ENCODE data around the gene SLC26A1.

SLC26A1 gene

DNA sequence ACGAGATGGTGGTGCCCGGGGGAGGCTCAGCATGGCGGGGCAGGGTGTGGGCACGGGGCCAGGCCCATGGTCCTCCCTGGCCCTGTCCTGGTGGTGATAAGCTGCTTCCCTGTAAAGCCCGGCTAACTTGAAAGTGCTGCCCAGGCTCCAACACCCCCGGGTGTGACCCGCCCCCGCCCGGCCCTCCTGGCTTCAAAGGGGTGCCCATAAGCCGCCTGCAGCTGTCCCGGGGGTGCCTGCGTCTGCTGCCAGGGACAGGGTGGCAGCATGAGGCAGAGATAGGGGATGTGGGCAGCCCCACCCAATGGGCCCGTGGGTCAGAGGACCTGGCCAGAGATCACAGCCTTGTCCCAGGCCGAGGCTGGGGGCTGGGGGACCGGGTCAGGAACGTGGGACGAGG, 36.3 kb upstream of the SLC26A1 start:
- no peak for DNase-seq (ENCODE audit: low read depth)

DNA sequence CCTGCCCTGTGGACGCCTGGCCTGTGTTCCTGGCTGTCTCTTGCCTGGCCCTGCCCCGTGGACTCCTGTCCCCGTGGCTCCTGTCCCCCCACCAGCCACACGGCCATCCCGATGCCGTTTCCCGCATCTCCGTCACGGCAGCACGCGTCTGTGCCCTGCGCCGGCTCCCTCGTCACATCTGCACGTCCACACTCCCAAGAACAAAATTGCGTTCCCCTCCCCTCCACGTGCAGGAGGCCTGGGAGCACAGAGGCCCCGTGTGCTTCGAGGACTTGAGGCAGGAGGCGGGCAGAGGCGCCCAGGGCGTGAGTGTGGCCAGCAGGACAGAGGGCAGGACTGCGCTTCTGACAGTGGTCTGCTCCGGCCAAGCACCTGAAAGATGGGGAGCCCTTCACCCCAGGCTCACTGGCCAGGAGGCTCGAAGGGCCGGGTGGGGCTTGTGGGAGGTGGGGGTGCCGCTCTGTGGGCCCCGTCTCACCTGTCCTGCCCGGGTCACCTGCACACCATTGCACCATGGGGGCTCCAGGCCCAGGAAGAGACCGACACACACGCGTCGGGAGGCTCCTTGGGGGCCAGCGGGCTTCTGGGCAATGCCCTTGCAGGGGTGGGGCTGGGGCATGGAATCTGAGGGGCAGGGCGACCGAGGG, 35.5 kb upstream of the SLC26A1 start:
- DNase-seq (ENCODE audit: low read depth): no peak

DNA sequence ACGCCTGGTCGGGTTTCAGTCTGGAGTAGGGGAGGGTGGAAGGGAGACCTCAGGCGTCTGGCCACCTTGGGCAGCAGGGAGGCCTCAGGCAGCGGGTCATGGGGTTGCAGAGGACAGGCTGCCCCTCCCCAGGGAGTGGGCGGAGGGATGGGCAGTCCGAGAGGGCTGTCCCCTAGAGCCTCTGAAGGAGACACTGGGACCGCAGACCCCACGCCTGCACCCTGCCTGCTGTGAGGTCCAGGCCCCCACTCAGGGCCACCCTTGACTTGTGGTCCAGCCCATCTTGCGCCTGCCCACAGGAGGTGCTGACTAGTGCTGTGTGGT, 34.7 kb upstream of the SLC26A1 start:
- DNase-seq (ENCODE audit: low read depth): no peak

DNA sequence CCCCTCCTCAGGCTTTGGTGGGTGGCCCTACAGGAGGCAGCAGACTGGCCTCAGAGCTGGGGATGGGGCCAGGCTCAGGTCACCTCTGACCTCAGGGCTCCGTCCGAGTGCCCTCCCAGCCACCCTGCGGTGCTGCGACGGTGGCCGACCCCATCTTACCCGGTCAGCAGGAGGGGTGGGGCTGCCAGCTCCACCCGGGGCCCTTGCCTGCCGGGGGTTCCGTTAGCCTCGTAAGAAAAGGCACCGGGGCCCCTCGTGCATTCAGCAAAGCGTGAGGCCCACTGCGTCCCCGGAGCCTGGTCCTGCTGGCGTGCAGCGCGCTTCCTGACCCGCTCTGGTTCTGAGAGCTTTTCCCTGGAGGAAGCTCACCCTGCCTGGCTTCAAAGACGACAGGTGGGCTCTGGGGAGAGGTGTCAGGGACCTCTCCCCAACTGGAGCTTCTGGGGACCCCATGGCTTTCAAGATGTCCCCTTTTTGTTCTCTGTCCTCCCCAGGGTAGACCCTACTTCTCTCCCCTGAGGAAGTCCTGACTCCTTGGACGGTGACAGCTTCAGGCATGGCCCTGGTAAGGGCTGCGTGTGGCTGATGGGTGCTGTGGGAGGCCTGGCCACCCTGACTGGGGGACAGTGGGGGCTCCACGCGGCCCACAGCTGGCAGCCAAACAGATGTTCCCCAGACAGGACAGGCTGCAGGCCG, 34.2 kb upstream of the SLC26A1 start:
- no peak for DNase-seq (ENCODE audit: low read depth)

DNA sequence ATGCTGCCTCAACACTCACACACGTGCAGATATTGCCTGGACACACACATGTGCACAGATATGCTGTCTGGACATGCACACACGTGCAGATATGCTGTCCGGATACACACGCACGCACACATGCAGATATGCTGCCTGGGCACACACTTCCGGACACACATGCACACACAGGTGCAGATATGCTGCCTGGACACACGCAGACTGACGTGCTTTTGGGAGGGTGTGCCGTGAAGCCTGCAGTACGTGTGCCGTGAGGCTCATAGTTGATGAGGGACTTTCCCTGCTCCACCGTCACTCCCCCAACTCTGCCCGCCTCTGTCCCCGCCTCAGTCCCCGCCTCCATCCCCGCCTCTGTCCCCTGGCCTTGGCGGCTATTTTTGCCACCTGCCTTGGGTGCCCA, 32.9 kb upstream of the SLC26A1 start:
- no peak for DNase-seq (ENCODE audit: low read depth)

DNA sequence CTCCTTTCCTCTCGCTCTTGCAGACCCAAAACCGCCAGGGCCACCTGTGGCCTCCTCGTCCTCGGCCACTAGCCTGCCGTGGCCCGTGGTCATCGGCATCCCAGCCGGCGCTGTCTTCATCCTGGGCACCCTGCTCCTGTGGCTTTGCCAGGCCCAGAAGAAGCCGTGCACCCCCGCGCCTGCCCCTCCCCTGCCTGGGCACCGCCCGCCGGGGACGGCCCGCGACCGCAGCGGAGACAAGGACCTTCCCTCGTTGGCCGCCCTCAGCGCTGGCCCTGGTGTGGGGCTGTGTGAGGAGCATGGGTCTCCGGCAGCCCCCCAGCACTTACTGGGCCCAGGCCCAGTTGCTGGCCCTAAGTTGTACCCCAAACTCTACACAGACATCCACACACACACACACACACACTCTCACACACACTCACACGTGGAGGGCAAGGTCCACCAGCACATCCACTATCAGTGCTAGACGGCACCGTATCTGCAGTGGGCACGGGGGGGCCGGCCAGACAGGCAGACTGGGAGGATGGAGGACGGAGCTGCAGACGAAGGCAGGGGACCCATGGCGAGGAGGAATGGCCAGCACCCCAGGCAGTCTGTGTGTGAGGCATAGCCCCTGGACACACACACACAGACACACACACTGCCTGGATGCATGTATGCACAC, 31.8 kb upstream of the SLC26A1 start:
- no peak for DNase-seq (ENCODE audit: low read depth)

DNA sequence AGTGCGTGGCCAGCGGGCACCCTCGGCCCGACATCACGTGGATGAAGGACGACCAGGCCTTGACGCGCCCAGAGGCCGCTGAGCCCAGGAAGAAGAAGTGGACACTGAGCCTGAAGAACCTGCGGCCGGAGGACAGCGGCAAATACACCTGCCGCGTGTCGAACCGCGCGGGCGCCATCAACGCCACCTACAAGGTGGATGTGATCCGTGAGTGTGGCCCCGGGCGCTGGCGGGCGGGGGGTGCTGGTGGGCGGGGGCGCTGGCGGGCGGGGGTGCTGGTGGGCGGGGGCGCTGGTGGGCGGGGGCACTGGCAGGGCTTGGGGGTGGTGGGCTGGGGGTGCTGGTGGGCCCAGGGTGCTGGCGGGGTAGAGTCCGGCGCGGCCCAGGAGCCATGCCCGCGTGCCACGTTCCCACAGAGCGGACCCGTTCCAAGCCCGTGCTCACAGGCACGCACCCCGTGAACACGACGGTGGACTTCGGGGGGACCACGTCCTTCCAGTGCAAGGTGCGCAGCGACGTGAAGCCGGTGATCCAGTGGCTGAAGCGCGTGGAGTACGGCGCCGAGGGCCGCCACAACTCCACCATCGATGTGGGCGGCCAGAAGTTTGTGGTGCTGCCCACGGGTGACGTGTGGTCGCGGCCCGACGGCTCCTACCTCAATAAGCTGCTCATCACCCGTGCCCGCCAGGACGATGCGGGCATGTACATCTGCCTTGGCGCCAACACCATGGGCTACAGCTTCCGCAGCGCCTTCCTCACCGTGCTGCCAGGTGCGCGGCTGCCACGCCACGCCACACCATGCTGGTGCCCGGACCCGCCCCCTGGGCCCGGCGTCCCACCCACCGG, 30.9 kb upstream of the SLC26A1 start:
- DNase-seq (ENCODE audit: low read depth): no peak

DNA sequence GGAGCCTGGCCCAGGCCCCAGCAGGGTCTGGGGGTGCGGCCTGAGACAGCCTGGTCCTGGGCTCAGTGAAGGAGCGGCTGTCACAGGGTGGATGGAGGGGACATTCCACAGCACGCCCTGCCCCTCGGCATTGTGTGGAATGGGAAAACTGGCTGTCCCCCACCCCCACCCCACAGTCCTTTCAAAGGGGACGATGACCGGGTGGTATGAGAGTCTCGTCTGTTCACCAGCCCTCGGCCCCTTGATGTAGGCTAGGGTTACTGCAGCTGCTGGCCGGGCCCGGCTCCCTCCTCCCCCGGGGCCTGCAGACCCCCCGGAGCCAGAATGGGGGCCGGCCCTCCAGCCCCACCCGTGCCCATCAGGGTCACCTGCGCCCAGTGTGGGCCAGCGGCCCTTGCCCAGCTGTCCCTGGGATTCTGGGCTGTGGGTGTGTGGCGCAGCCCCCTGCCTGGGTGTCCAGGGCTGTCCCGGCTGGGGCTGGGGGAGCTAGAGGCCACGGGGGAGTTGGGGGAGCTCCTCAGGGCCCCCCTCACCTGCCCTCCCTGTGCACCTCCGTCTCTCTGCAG, 30.0 kb upstream of the SLC26A1 start:
- no peak for DNase-seq (ENCODE audit: low read depth)

DNA sequence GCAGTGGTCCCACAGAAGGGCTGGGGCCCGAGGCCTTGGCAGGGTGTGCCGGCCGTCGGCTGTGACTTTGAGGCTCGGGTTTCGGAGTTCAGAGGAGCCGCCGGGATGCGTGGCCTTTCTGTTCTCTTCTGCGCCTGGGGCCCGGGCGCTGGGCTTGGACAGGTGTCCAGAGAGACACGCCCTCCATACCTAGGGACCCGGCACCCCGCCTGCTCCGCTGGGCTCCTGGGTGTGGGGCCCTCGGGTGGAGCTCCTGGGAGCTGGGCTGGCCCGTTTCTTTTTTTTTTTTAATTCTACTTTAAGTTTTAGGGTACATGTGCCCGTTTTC, 29.5 kb upstream of the SLC26A1 start:
- no peak for DNase-seq (ENCODE audit: low read depth)

DNA sequence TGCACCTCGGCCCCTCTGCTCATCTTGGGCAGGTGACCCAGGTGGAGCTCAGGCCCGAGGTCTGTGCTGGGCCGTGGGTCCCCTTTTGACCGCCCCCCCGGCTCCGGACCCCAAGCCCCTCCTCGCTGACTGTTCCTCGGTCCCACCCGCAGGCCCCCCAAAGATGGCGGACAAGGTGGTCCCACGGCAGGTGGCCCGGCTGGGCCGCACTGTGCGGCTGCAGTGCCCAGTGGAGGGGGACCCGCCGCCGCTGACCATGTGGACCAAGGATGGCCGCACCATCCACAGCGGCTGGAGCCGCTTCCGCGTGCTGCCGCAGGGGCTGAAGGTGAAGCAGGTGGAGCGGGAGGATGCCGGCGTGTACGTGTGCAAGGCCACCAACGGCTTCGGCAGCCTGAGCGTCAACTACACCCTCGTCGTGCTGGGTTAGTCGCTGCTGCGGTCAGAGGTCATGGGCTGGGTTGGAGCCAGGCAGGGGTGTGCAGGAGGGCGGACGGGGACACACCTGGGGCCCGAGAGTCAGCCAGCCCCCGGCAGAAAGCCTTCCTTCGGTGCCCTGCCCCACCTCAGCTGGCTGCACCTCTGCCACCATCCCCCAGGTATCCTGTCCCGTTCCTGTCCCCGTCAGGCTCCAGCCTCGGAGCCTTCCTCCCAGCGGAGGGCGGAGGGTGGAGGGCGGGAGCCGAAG, 29.0 kb upstream of the SLC26A1 start:
- no peak for DNase-seq (ENCODE audit: low read depth)

DNA sequence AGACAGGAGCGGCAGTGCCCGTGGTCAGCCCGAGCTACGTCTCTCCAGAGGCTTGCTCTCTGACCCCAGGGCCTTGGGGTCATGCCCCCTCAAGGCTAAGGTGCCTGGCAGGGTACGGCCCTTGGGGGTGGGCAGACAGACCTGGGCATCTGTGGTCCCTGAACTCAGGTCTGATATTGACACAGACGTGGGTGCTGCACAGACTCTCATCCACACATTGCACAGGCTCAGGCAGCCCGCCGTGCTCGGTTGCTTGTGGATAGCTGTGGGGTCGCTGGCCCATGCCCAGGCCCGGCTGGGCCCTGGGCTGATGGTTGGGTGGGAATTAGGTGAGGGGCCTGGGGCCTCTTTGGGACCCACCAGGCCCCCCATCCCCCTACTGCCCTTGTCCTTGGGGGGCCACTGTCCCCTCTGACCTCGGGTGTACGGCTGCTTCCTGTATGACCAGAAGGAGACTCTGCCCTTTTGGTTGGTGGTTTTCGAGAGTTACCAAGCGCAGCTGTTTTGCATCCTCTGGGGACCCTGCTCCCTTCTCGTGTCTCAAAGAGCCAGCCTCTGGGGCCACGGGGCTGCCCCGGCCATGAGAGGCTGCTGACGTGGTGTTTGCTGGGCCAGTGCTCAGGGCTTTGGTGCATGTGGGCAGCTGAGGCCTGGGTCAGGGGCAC, 28.3 kb upstream of the SLC26A1 start:
- DNase-seq (ENCODE audit: low read depth): no peak

DNA sequence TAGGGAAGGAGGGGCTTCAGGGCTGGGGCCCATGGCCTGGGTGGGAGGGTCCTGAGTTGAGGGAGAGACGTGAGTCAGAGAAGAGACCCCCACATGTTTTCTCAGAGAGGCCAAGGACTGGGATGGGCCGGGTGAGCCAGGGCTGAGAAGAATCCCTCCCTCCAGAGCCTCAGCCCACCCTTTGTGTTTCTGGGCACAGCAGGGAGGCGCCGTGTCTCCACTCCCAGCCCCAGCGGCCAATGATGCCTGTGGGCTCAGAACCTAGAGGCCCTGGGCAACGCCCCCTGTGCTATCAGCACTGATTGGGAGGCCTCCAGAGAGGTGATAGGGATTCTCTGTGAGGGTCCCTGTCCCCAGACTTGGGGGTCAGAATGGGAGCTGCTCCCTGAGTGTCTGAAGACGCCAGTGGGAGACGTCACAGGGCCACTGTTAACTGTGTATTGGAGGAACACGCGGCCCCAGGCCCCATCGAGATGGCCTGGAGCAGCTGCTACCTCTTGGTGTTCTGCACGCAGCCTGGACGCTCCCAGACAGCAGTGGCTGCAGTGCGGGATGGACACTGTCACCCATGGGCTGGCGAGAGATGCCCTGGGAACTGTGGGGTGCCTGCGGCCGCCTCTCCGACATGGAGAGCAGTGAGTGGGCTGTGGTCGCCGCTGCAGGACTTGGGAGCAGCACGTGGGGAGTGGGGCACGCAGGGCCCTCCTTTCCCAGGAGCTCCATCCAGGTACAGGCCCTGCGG, 26.7 kb upstream of the SLC26A1 start:
- DNase-seq (ENCODE audit: low read depth): no peak

DNA sequence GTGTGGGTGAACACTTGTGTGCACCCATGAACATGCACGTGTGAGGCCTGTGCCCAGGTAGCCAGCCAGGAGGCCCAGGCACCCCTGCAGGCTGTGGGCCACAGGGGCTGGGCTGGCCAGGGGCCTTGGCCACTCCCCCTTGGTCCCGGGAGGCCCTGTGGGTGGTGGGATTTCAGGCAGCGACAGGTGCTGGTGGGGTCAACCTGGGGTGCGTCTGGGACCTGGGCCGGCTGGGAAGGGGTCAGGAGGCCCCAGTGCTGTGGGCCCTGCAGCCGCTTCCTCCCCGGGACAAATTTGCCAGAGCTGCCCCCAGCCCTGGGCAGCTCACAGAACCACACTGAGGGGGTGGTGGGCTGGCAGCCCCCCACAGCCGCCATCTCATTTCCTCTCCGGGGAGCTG, 26.1 kb upstream of the SLC26A1 start:
- DNase-seq (ENCODE audit: low read depth): no peak

DNA sequence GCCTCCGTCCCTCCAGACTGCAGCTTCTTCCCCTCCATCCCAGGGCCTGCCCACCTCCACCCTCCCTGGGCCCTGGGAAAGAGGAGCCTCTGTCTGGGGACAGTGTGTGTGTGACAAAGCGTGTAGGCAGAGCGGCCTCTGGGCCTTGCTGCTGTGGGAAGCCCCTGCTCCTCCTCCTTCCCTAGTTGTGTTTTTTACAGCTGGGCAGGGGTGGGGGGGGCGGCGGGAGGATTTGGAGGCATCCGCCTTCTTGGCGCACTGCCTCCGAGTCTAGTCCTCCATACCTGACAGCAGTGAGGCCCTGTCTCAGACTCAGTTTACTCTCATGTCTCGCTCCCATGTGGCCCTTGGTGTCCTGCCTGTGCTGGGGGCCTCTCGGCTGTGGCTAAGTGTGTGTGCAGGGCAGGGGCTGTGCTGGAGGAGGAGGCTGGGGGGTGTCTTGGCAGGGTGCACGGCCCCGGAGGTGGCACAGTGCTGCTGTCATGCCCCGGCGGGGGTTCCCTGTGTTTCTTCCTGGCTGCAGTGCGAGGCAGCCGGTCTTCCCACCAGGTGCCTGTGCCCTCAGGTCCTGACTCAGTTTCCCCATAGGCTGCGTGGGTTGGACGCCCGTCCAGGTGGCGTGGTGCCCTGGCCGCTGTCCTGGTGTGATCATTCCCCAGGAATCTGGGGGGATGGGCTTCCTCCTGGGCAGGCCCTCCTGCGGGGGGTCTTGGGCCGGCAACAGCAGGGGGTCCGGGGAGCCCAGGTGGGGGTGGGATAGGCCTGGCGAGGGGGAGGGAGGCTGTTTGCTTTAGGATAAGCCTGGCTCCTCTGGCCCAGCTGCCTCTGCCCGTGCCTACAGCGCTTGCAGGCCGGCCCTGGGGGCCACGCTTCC, 25.2 kb upstream of the SLC26A1 start:
- DNase-seq (ENCODE audit: low read depth): no peak

DNA sequence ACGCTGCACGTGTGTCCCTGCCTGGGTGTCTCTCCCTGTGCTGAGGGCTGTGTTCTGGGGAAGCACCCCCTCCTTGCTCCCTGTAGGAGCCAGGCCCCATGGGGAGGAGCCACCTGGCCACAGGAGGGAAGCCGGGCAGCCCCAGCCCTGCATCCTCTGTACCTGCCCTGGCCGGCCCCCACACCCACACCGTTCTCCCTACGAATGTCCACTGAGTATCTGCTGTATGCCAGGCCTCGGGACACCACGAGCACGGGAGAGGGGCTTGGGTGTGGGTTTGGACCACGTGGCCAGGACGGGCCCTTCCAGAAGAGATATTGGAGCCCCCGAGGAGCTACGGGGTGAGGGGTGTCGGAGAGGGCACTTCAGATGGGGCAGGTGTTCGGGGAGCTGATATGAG, 24.5 kb upstream of the SLC26A1 start:
- no peak for DNase-seq (ENCODE audit: low read depth)

DNA sequence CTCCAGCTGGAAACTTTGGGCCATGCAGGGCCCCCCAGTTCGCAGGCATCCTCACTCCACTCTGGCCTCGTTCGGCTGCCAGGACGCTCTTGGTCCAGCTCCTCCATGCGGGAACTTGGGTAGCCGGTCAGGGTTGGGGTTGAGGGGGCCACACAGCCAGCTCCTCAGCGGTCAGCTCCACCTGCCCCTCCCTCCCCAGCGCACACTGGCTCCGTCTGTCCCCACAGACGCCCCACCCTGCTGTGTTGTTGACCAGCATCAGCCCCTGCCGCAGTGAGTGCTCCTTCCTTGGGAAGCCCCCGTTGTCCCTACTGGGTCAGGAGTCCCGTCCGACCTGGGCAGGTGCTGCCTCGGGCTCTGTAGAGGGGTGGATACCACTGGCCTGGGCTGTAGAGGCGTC, 24.0 kb upstream of the SLC26A1 start:
- no peak for DNase-seq (ENCODE audit: low read depth)

DNA sequence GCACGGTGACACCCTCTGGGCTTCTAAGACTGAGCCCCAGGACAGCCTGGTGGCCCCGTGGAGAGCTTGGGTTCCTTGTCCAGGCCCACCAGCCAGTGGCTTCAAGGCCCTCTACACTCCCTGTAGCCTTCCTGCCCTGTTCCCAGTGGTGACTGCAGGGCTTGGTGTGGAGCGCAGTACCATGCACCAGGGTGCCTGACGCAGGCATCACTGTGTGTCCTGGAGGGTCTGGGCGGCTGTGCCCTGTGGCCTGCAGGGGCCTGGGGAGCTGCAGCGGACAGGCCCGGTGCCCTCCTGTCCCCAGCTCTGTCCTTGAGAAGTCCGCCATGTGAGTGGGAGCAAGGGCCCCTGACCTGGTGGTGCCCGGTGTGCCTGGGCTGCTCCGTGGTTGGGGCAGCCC, 22.5 kb upstream of the SLC26A1 start:
- DNase-seq (ENCODE audit: low read depth): no peak

DNA sequence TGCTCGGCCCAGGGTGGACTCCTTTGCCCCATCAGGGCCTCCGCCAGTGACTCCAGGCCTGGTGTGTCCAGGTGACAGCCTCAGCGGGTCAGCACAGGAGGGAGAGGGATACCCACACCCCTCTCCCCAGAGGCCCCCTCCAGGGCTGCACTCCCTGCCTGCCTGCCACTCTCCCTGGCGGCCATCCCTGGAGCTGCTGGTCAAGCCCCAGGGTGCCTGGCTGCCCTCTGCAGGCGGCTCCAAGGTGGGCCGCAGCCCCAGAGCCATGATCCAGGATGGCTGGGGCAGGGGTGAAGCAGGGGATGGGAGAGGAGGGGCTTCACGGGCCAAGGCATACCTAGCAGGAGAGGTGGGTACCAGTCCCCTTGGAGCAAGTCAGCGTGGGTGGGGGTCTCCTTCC, 22.0 kb upstream of the SLC26A1 start:
- DNase-seq (ENCODE audit: low read depth): no peak

DNA sequence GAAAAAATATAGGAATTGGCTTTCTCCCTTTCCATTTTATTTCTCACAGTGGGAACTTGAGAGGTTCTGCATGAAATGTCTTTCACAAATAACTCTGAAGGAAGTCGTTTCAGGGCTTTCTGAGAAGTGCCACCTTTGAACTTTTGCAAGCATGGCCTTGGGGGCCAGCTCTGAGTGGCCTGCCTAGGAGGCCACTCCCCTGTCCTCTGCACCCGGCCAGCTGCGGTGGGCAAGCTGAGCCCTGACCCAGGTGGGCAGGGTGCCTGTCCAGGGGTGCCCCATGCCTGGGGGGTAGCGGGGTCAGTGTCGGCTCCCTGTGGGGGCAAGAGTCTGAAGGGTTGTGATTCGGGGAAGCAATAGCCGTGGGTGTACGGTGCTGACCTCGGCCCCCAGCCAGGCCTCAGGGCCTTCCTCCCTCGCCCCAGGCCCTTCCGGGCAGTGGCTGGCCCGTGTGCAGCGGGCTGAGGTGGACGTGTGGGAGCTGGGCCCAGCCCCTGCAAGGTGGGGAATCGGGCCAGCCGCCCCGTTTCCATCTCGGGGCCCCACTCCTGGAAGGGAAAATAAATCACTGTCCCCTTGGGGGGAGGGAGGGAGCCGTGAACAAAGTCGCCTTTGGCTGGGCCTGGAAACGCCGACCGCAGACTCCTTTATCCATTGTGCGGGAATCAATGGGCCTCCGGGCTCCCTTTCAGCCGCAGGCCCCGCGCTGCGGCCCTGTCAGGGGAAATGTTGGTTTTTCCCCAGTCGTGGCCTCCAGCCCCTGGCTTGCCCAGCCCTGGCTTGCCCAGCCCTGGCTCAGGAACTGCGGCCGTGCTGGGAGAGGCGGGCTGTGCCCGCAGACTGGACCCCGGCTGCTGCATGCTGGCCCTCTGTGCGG, 21.3 kb upstream of the SLC26A1 start:
- DNase-seq (ENCODE audit: low read depth): no peak

Data from CMK (cell line).